T-helper 2 cell treated with Interferon-gamma antibody and Interleukin-4, amounts not matched to agents 5 μg/mL and 100 μg/mL, for 36 hours (primary cell): ENCODE measurements around the gene NDUFC2.

Source experiments
- DNase-seq: peaks from one replicate; pipeline ENCODE4 v3.0.0; 2021; ENCODE audit warnings: low spot score
- H3K27ac Mint-ChIP-seq: one replicate; pipeline ENCODE4 v1.8.0; 2021; ENCODE audit warnings: mild to moderate bottlenecking, mixed read lengths
- H3K27me3 Mint-ChIP-seq: one replicate; pipeline ENCODE4 v1.8.0; 2021; ENCODE audit warnings: low read depth, mixed read lengths
- H3K36me3 Mint-ChIP-seq: one replicate; pipeline ENCODE4 v1.8.0; 2021; ENCODE audit warnings: low read depth, mixed read lengths
- H3K4me1 Mint-ChIP-seq: one replicate; pipeline ENCODE4 v1.8.0; 2021; ENCODE audit warnings: low read depth, mixed read lengths
- H3K4me3 Mint-ChIP-seq: one replicate; pipeline ENCODE4 v1.8.0; 2022; ENCODE audit warnings: mild to moderate bottlenecking, moderate library complexity, mixed read lengths
- H3K9me3 Mint-ChIP-seq: one replicate; pipeline ENCODE4 v1.8.0; 2021; ENCODE audit warnings: mixed read lengths

Gene NDUFC2

GRCh38 chr11:78079232-78080083 lies at the start of gene NDUFC2:
Gene NDUFC2, minus strand, starts transcription at chr11:78079862. Its CDS starts 118 bp downstream, at chr11:78079744.
- H3K9me3 Mint-ChIP-seq, result no peaks in the 10 kb centered on the region
- peak; percentile 70 for DNase-seq
- H3K4me1 Mint-ChIP-seq, result peaks cover 40% of the 10 kb centered on the region
- H3K27ac Mint-ChIP-seq, result peak within 1 kb of the TSS; percentile 88
- peak within 1 kb of the TSS; percentile 96 for H3K4me3 Mint-ChIP-seq
- H3K27me3 Mint-ChIP-seq, result no peaks in the 10 kb centered on the region
- peaks cover 15% of the 10 kb centered on the region for H3K36me3 Mint-ChIP-seq

- H3K27me3 Mint-ChIP-seq, result no peaks in the 10 kb centered on the region
- no peaks in the 10 kb centered on the region for H3K9me3 Mint-ChIP-seq
- no peak overlapping the region for H3K27ac Mint-ChIP-seq
- H3K4me1 Mint-ChIP-seq, result peaks cover 14% of the 10 kb centered on the region
- DNase-seq, result no peak
- no peak overlapping the region for H3K4me3 Mint-ChIP-seq
- peaks cover 18% of the 10 kb centered on the region for H3K36me3 Mint-ChIP-seq
Measured at GRCh38 chr11:78127403-78127802, 47.7 kb upstream of the NDUFC2 start.

DNA sequence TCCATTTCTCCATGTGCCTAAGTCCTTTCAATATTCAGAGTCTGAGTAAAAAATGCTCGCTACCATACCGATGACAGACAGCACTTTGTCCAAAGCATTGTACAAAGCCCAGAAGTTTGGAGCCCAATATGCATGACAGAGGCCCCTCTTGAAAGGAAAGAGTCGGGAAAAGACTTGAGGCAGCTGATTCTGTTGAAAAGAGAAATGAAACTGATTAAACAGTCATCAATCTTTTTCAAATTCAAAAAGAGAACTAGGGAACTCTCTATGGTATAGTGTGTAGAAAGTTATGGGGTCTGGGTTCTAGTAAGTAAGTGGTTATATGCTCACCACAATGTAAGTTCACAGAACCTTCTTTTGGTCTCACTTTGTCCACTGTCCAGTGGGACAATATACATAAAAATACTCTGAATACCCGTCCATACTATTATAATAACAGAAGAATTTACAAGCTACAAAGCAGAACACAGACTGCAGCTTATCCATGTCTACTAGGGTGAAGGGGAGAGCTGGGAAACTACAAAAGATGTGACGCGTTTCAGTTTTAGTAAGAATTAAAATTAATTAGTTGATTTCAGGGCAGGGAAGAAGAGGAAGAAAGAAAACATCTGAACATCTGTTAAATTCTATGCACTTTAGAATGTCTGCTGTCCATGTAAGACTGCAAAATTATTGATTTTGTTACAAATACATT lies 33.1 kb upstream of the NDUFC2 start:
- DNase-seq, result no peak
- no peaks in the 10 kb centered on the region for H3K9me3 Mint-ChIP-seq
- no peak overlapping the region for H3K4me3 Mint-ChIP-seq
- no peaks in the 10 kb centered on the region for H3K4me1 Mint-ChIP-seq
- H3K27me3 Mint-ChIP-seq, result no peaks in the 10 kb centered on the region
- H3K27ac Mint-ChIP-seq, result no peak overlapping the region
- H3K36me3 Mint-ChIP-seq, result peaks cover 30% of the 10 kb centered on the region

GRCh38 chr11:78111298-78111697 lies 31.6 kb upstream of the NDUFC2 start:
- Mint-ChIP-seq H3K9me3 (no peaks in the 10 kb centered on the region), H3K27me3 (no peaks in the 10 kb centered on the region), H3K4me1 (no peaks in the 10 kb centered on the region), H3K36me3 (peaks cover 33% of the 10 kb centered on the region), H3K27ac (no peak overlapping the region), H3K4me3 (no peak overlapping the region)
- DNase-seq, result no peak

- Mint-ChIP-seq H3K4me3 (no peak overlapping the region), H3K9me3 (no peaks in the 10 kb centered on the region), H3K4me1 (no peaks in the 10 kb centered on the region), H3K36me3 (peaks cover 34% of the 10 kb centered on the region), H3K27me3 (no peaks in the 10 kb centered on the region), H3K27ac (no peak overlapping the region)
- no peak for DNase-seq
Measured at GRCh38 chr11:78110830-78111229, 31.2 kb upstream of the NDUFC2 start.

DNA sequence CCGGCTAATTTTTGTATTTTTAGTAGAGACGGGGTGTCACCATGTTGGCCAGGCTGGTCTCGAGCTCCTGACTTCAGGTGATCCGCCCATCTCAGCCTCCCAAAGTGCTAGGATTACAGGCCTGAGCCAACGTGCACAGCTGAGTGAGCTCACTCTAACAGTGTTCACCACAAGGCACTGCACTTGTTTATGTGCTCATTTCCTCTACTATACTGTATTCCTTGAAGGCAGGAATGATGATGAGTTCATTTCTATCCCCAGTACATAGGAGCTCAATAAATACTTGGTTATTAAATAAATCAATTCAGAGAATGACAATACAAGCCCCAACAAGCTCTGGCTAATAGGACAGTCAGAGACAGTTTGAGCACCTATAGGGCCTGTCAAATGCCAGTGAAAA lies 30.7 kb upstream of the NDUFC2 start:
- Mint-ChIP-seq H3K36me3 (peaks cover 32% of the 10 kb centered on the region), H3K4me3 (no peak overlapping the region), H3K4me1 (no peaks in the 10 kb centered on the region), H3K27me3 (no peaks in the 10 kb centered on the region), H3K9me3 (no peaks in the 10 kb centered on the region), H3K27ac (no peak overlapping the region)
- no peak for DNase-seq

DNA sequence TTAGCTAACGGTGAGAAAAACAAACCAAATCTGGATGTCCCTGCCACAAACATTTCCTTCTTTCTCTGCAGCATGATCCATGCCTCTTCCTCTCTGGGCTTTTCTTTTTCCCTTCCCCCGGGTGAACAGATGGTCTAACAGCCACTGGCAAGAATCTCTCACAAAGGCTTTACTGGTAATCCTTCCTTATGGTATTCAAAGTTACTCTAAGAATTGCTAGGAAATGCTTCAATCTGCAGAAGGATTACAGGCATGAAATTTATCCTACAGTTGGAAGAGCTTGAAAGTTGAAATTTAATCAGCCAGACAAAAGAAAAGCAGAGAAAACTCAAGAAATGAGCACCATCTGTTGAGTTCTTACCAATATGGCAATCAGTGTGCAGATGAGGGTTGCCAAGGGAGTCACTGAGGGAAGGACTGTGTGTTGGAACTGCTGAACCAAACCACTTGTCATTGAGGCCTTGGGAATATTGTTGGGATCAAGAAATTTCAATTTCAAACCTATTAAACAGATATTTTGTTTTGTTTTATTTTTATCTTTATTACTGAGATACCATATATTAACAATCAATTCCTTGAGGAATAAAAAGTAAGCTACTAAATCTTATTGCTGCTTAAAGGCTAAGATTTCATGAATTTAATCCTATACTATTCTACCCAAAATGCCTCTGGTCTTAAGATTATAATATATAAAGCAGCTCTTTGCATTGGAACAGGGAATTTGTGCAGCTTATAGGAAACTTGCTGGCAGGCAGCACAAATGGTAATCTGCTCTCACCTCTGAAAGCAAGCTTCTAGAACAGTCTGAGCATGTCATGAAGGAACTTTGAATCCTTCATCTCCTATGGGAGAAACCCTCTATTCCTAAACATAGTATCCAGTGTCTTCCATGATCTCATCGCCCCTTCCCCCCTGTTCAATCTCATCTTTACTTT lies 29.7 kb upstream of the NDUFC2 start:
- Mint-ChIP-seq H3K36me3 (peaks cover 35% of the 10 kb centered on the region), H3K9me3 (no peaks in the 10 kb centered on the region), H3K27me3 (no peaks in the 10 kb centered on the region), H3K4me3 (no peak overlapping the region), H3K27ac (peak overlapping the region; percentile 22), H3K4me1 (no peaks in the 10 kb centered on the region)
- no peak for DNase-seq

GRCh38 chr11:78100676-78101472 lies 21.2 kb upstream of the NDUFC2 start:
- no peak overlapping the region for H3K27ac Mint-ChIP-seq
- DNase-seq, result no peak
- no peaks in the 10 kb centered on the region for H3K4me1 Mint-ChIP-seq
- no peaks in the 10 kb centered on the region for H3K9me3 Mint-ChIP-seq
- H3K36me3 Mint-ChIP-seq, result peaks cover 35% of the 10 kb centered on the region
- no peaks in the 10 kb centered on the region for H3K27me3 Mint-ChIP-seq
- no peak overlapping the region for H3K4me3 Mint-ChIP-seq

- Mint-ChIP-seq H3K4me3 (no peak overlapping the region), H3K36me3 (peaks cover 39% of the 10 kb centered on the region), H3K27ac (no peak overlapping the region), H3K4me1 (no peaks in the 10 kb centered on the region), H3K9me3 (no peaks in the 10 kb centered on the region), H3K27me3 (no peaks in the 10 kb centered on the region)
- DNase-seq, result no peak
Measured at GRCh38 chr11:78100261-78100660, 20.6 kb upstream of the NDUFC2 start.

DNA sequence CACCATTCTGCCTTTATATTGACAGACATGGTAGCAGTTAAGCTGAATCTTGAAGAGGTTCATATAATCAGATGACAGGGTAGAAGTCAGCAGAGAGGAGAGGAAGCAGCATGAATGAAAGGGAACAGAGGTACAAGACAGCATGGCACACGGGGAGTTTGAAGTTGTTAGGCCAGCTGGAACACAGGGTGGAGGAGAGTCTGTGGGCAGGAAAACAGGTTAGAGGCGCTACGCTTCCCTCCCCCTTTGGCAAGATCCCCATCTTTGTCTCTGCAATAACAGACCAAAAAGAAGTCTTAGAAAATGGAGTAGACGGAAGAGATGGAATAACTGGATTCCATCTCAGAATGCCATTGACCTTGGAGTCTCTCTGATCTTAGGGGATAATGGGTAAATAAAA lies 20.0 kb upstream of the NDUFC2 start:
- H3K9me3 Mint-ChIP-seq, result no peaks in the 10 kb centered on the region
- H3K4me1 Mint-ChIP-seq, result peaks cover 4% of the 10 kb centered on the region
- no peak overlapping the region for H3K4me3 Mint-ChIP-seq
- H3K27me3 Mint-ChIP-seq, result no peaks in the 10 kb centered on the region
- no peak for DNase-seq
- no peak overlapping the region for H3K27ac Mint-ChIP-seq
- H3K36me3 Mint-ChIP-seq, result peaks cover 40% of the 10 kb centered on the region

DNA sequence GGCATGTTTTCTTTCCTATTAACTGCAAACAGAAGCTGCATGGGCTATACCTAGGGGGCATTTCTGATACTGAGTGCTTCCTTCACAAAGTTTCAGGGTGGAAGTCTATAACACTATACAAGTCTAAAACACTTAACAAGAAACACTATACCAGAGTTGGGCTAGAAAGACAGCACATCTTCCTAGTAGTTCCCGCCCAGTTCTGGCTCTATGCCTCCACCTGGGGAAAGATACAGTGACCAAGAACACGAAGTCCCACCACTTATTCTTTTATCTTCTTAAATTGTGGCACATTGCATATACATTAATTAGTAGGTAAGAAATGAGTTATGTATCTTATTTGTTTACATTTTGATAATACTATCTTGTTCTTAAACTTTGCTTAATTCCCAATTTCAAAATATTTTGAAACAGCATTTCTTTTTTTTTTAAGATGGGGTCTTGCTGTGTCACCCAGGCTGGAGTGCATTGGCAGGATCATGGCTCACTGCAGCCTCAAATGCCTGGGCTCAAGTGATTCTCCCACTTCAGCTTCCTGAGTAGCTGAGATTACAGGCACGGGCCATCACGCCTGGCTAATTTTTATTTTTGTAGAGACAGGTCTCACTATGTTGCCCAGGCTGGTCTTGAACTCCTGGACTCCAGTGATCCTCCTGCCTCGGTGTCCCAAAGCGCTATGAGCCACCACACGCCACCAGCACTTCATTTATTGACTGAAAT lies 18.2 kb upstream of the NDUFC2 start:
- Mint-ChIP-seq H3K4me1 (peaks cover 11% of the 10 kb centered on the region), H3K9me3 (no peaks in the 10 kb centered on the region), H3K36me3 (peaks cover 44% of the 10 kb centered on the region), H3K27ac (no peak overlapping the region), H3K27me3 (no peaks in the 10 kb centered on the region), H3K4me3 (no peak overlapping the region)
- no peak for DNase-seq

- H3K9me3 Mint-ChIP-seq, result no peaks in the 10 kb centered on the region
- H3K27ac Mint-ChIP-seq, result peak overlapping the region; percentile 73
- H3K4me3 Mint-ChIP-seq, result no peak overlapping the region
- peak; percentile 24 for DNase-seq
- H3K27me3 Mint-ChIP-seq, result no peaks in the 10 kb centered on the region
- peaks cover 32% of the 10 kb centered on the region for H3K36me3 Mint-ChIP-seq
- peaks cover 11% of the 10 kb centered on the region for H3K4me1 Mint-ChIP-seq
Measured at GRCh38 chr11:78094250-78094649, 14.6 kb upstream of the NDUFC2 start.
